Kidney epithelial cell (primary cell): Measurements from ENCODE around the gene MRPL14. TPM values are rescaled to one million over a fixed set of nuclear protein-coding genes. Genes with fewer than 3 reads are reported as not detected.

ENCODE experiments used
- DNase-seq: peaks from one replicate; pipeline ENCODE4 v3.0.0-alpha.2; 2010; ENCODE audit warnings: low read depth
- H3K27me3 ChIP-seq: 2 replicates; pipeline ENCODE4 v1.6.0; 2011; ENCODE audit warnings: low read length; ENCODE audit not compliant: control insufficient read depth, insufficient read depth
- H3K36me3 ChIP-seq: 2 replicates; pipeline ENCODE4 v1.5.1; 2011; ENCODE audit warnings: low read length; ENCODE audit not compliant: control insufficient read depth, insufficient read depth
- H3K4me3 ChIP-seq: 2 replicates; pipeline ENCODE4 v1.5.1; 2011; ENCODE audit warnings: low read depth, mild to moderate bottlenecking, control low read depth, low read length
- CTCF ChIP-seq: IDR thresholded peaks from 2 replicates; pipeline ENCODE4 v1.5.1; 2011; ENCODE audit warnings: mild to moderate bottlenecking, moderate library complexity, low read length, control low read depth, inconsistent platforms; ENCODE audit not compliant: insufficient read depth, poor library complexity, severe bottlenecking
- total RNA-seq: library from RNA; depleted of rRNA; stranded (reverse); fragments of >200 nt; gene quantifications from 2 replicates; pipeline ENCODE4 v1.2.3, GENCODE V29; 2015

Gene MRPL14
- total RNA-seq, 1 donor from 2014 or later, result 98.5 TPM

GRCh38 chr6:44090465-44090864, 36.8 kb downstream of the MRPL14 start:
- no peaks in the 10 kb centered on the region for H3K36me3 ChIP-seq
- H3K4me3 ChIP-seq, result no peak overlapping the region
- TF ChIP-seq CTCF, result no peak
- H3K27me3 ChIP-seq, result no peaks in the 10 kb centered on the region
- no peak for DNase-seq

GRCh38 chr6:44088827-44089590, 38.2 kb downstream of the MRPL14 start:
- H3K4me3 ChIP-seq, result no peak overlapping the region
- DNase-seq, result no peak
- H3K27me3 ChIP-seq, result no peaks in the 10 kb centered on the region
- no peaks in the 10 kb centered on the region for H3K36me3 ChIP-seq
- no peak for TF ChIP-seq CTCF

GRCh38 chr6:44087623-44088022, 39.6 kb downstream of the MRPL14 start:
- DNase-seq, result no peak
- H3K27me3 ChIP-seq, result no peaks in the 10 kb centered on the region
- H3K36me3 ChIP-seq, result no peaks in the 10 kb centered on the region
- no peak for TF ChIP-seq CTCF
- no peak overlapping the region for H3K4me3 ChIP-seq

GRCh38 chr6:44086931-44087574, 40.2 kb downstream of the MRPL14 start:
- H3K27me3 ChIP-seq, result no peaks in the 10 kb centered on the region
- no peak for DNase-seq
- no peak overlapping the region for H3K4me3 ChIP-seq
- H3K36me3 ChIP-seq, result no peaks in the 10 kb centered on the region
- TF ChIP-seq CTCF, result peak; percentile 23

- Histone ChIP-seq H3K27me3 (no peaks in the 10 kb centered on the region), H3K36me3 (no peaks in the 10 kb centered on the region), H3K4me3 (no peak overlapping the region)
- no peak for TF ChIP-seq CTCF
- no peak for DNase-seq
These were observed 42.0 kb downstream of the MRPL14 start for GRCh38 chr6:44085219-44085618.
